Stimulated activated naive B cell treated with anti-CD40 and anti-IgM and Interleukin-4, amounts not matched to agents 10 μg/mL and 1 μg/mL and 100 μg/mL, for 72 hours (primary cell): ENCODE data around the gene ATP11B.

Experiments
- ATAC-seq, 2 donors: fragments of 150-1000 bp; cut with Tn5 transposase; replicated peaks; 2 replicates each; pipeline ENCODE4 v1.10.0; 2021; ENCODE audit warnings: moderate library complexity in 1 of 2
- DNase-seq: peaks from one replicate; pipeline ENCODE4 v3.0.0; 2021
- H3K27ac Mint-ChIP-seq: one replicate; pipeline ENCODE4 v1.8.0; 2022; ENCODE audit warnings: mild to moderate bottlenecking, mixed read lengths
- H3K27me3 Mint-ChIP-seq, 2 donors: one replicate each; pipeline ENCODE4 v1.8.0; 2022; ENCODE audit warnings: mixed read lengths in 2 of 2
- H3K36me3 Mint-ChIP-seq, 2 donors: one replicate each; pipeline ENCODE4 v1.8.0; 2022; ENCODE audit warnings: mixed read lengths in 2 of 2, mild to moderate bottlenecking in 1 of 2
- H3K4me1 Mint-ChIP-seq, 2 donors: one replicate each; pipeline ENCODE4 v1.8.0; 2022; ENCODE audit warnings: mixed read lengths in 2 of 2, mild to moderate bottlenecking in 1 of 2
- H3K4me3 Mint-ChIP-seq, 2 donors: one replicate each; pipeline ENCODE4 v1.8.0; 2022; ENCODE audit warnings: mild to moderate bottlenecking in 2 of 2, mixed read lengths in 2 of 2, moderate library complexity in 1 of 2
- H3K9me3 Mint-ChIP-seq, 2 donors: one replicate each; pipeline ENCODE4 v1.8.0; 2022; ENCODE audit warnings: mixed read lengths in 2 of 2, mild to moderate bottlenecking in 1 of 2

ATP11B gene

GRCh38 chr3:182920515-182921084, 127.3 kb downstream of the ATP11B start:
- H3K27ac Mint-ChIP-seq = no peak overlapping the region
- no peak overlapping the region for H3K4me3 Mint-ChIP-seq
- peaks cover 19 to 35% of the 10 kb centered on the region in 2 donors for H3K36me3 Mint-ChIP-seq
- H3K4me1 Mint-ChIP-seq = peaks cover 3 to 10% of the 10 kb centered on the region in 2 donors
- H3K9me3 Mint-ChIP-seq = no peaks in the 10 kb centered on the region
- DNase-seq = no peak
- ATAC-seq = no peak
- H3K27me3 Mint-ChIP-seq = no peaks in the 10 kb centered on the region

- Mint-ChIP-seq H3K27me3 (no peaks in the 10 kb centered on the region), H3K27ac (no peak overlapping the region), H3K36me3 (peaks cover 24 to 42% of the 10 kb centered on the region in 2 donors), H3K4me1 (peaks cover 6 to 16% of the 10 kb centered on the region in 2 donors), H3K9me3 (peaks cover 5 to 6% of the 10 kb centered on the region in 2 donors), H3K4me3 (no peak overlapping the region)
- no peak for DNase-seq
- ATAC-seq = no peak
Observed at GRCh38 chr3:182921665-182922355, 128.5 kb downstream of the ATP11B start.

- Mint-ChIP-seq H3K27me3 (no peaks in the 10 kb centered on the region), H3K9me3 (peaks cover 7 to 9% of the 10 kb centered on the region in 2 donors), H3K27ac (peak overlapping the region; percentile 28), H3K4me1 (peaks cover 6 to 16% of the 10 kb centered on the region in 2 donors), H3K4me3 (no peak overlapping the region), H3K36me3 (peaks cover 33 to 62% of the 10 kb centered on the region in 2 donors)
- DNase-seq = no peak
- peak; percentile 82 to 87 for ATAC-seq
Observed at GRCh38 chr3:182925330-182925943, 132.1 kb downstream of the ATP11B start.

GRCh38 chr3:182925944-182926337, 132.6 kb downstream of the ATP11B start:
- peaks cover 29 to 58% of the 10 kb centered on the region in 2 donors for H3K36me3 Mint-ChIP-seq
- H3K4me1 Mint-ChIP-seq = peaks cover 6 to 16% of the 10 kb centered on the region in 2 donors
- DNase-seq (no peak), ATAC-seq (peak in 1 of 2 donors; percentile 8)
- H3K27ac Mint-ChIP-seq = no peak overlapping the region
- no peaks in the 10 kb centered on the region for H3K27me3 Mint-ChIP-seq
- H3K9me3 Mint-ChIP-seq = peaks cover 7 to 10% of the 10 kb centered on the region in 2 donors
- no peak overlapping the region for H3K4me3 Mint-ChIP-seq

GRCh38 chr3:182935803-182936202, 142.5 kb downstream of the ATP11B start:
- Mint-ChIP-seq H3K27me3 (no peaks in the 10 kb centered on the region), H3K9me3 (peaks cover 4 to 5% of the 10 kb centered on the region in 2 donors), H3K4me3 (no peak overlapping the region), H3K27ac (no peak overlapping the region), H3K4me1 (peaks cover 0 to 4% of the 10 kb centered on the region in 2 donors), H3K36me3 (peaks cover 19 to 20% of the 10 kb centered on the region in 2 donors)
- ATAC-seq = no peak
- no peak for DNase-seq

- Mint-ChIP-seq H3K4me3 (no peak overlapping the region), H3K9me3 (peaks cover 2 to 5% of the 10 kb centered on the region in 2 donors), H3K4me1 (peaks cover 0 to 4% of the 10 kb centered on the region in 2 donors), H3K36me3 (peaks cover 16% of the 10 kb centered on the region in 2 donors), H3K27me3 (no peaks in the 10 kb centered on the region), H3K27ac (no peak overlapping the region)
- DNase-seq (no peak), ATAC-seq (no peak)
Observed at GRCh38 chr3:182936239-182936917, 143.1 kb downstream of the ATP11B start.

GRCh38 chr3:182936918-182937285, 143.6 kb downstream of the ATP11B start:
- ATAC-seq (no peak), DNase-seq (no peak)
- no peaks in the 10 kb centered on the region for H3K27me3 Mint-ChIP-seq
- H3K4me3 Mint-ChIP-seq = no peak overlapping the region
- H3K27ac Mint-ChIP-seq = no peak overlapping the region
- H3K36me3 Mint-ChIP-seq = peaks cover 13 to 14% of the 10 kb centered on the region in 2 donors
- peaks cover 0 to 4% of the 10 kb centered on the region in 2 donors for H3K4me1 Mint-ChIP-seq
- peaks cover 2 to 4% of the 10 kb centered on the region in 2 donors for H3K9me3 Mint-ChIP-seq

GRCh38 chr3:182937293-182938051, 144.2 kb downstream of the ATP11B start:
- ATAC-seq = no peak
- Mint-ChIP-seq H3K4me1 (peaks cover 0 to 4% of the 10 kb centered on the region in 2 donors), H3K27ac (no peak overlapping the region), H3K9me3 (no peaks in the 10 kb centered on the region), H3K27me3 (no peaks in the 10 kb centered on the region), H3K4me3 (no peak overlapping the region), H3K36me3 (peaks cover 9 to 11% of the 10 kb centered on the region in 2 donors)
- no peak for DNase-seq

- ATAC-seq (no peak), DNase-seq (no peak)
- no peaks in the 10 kb centered on the region for H3K27me3 Mint-ChIP-seq
- no peaks in the 10 kb centered on the region for H3K9me3 Mint-ChIP-seq
- peaks cover 0 to 2% of the 10 kb centered on the region in 2 donors for H3K4me1 Mint-ChIP-seq
- H3K27ac Mint-ChIP-seq = no peak overlapping the region
- peaks cover 14 to 15% of the 10 kb centered on the region in 2 donors for H3K36me3 Mint-ChIP-seq
- no peak overlapping the region for H3K4me3 Mint-ChIP-seq
Observed at GRCh38 chr3:182940266-182940808, 147.0 kb downstream of the ATP11B start.

- H3K4me3 Mint-ChIP-seq = no peak overlapping the region
- no peak overlapping the region for H3K27ac Mint-ChIP-seq
- DNase-seq (no peak), ATAC-seq (no peak)
- peaks cover 18 to 23% of the 10 kb centered on the region in 2 donors for H3K36me3 Mint-ChIP-seq
- no peaks in the 10 kb centered on the region for H3K9me3 Mint-ChIP-seq
- H3K27me3 Mint-ChIP-seq = no peaks in the 10 kb centered on the region
- peaks cover 0 to 2% of the 10 kb centered on the region in 2 donors for H3K4me1 Mint-ChIP-seq
Observed at GRCh38 chr3:182941719-182942118, 148.4 kb downstream of the ATP11B start.

- Mint-ChIP-seq H3K9me3 (no peaks in the 10 kb centered on the region), H3K27me3 (no peaks in the 10 kb centered on the region), H3K27ac (no peak overlapping the region), H3K4me1 (peaks cover 0 to 6% of the 10 kb centered on the region in 2 donors), H3K4me3 (no peak overlapping the region), H3K36me3 (peaks cover 29 to 54% of the 10 kb centered on the region in 2 donors)
- ATAC-seq (peak; percentile 29 to 45), DNase-seq (no peak)
Observed at GRCh38 chr3:182947888-182948287, 154.6 kb downstream of the ATP11B start.

GRCh38 chr3:182948305-182948704, 155.0 kb downstream of the ATP11B start:
- Mint-ChIP-seq H3K36me3 (peaks cover 31 to 56% of the 10 kb centered on the region in 2 donors), H3K4me3 (no peak overlapping the region), H3K27ac (no peak overlapping the region), H3K27me3 (no peaks in the 10 kb centered on the region), H3K9me3 (no peaks in the 10 kb centered on the region), H3K4me1 (peaks cover 0 to 6% of the 10 kb centered on the region in 2 donors)
- no peak for ATAC-seq
- no peak for DNase-seq

- peaks cover 0 to 6% of the 10 kb centered on the region in 2 donors for H3K4me1 Mint-ChIP-seq
- ATAC-seq (no peak), DNase-seq (no peak)
- no peak overlapping the region for H3K4me3 Mint-ChIP-seq
- H3K27ac Mint-ChIP-seq = no peak overlapping the region
- H3K27me3 Mint-ChIP-seq = no peaks in the 10 kb centered on the region
- no peaks in the 10 kb centered on the region for H3K9me3 Mint-ChIP-seq
- peaks cover 32 to 62% of the 10 kb centered on the region in 2 donors for H3K36me3 Mint-ChIP-seq
Observed at GRCh38 chr3:182949688-182950087, 156.4 kb downstream of the ATP11B start.
